ENCODE measurements around the gene MSI2.

MSI2 gene

DNA sequence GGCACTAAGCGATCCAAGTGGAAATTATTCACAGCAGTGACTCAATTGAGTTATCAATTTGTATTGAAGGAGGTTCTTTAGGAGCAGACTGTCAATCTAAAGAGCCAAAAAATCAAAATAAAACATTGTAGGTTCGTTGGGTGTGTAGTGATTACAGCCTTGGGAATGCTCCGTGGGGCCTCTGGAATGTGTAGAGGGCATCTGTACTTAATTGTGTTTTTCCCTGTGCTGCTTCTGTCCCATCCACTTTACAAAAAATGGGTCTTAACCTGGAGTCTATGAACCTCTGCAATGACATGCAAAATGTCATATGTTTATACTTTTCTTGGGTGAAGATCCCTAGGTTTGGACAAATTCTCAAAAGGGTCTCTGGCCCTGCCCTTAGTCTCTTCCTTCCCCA, 273.7 kb downstream of the MSI2 start:
- H3K18ac ChIP-seq (ENCODE audit: low read length), result no peak overlapping the region
- no peak overlapping the region for H4K12ac ChIP-seq (ENCODE audit: low read depth, low read length)
- no peak overlapping the region for H2BK12ac ChIP-seq (ENCODE audit: low read length)
- no peak overlapping the region for H2BK120ac ChIP-seq (ENCODE audit: insufficient read depth, low read length, poor library complexity)
- no peak overlapping the region for H3K23ac ChIP-seq (ENCODE audit: low read length)
- H3K9me3 ChIP-seq (ENCODE audit: insufficient read depth, low read depth, low read length), result no peaks in the 10 kb centered on the region
- no peaks in the 10 kb centered on the region for H3K27me3 ChIP-seq (ENCODE audit: insufficient read depth, low read length)
- WGBS (ENCODE audit: extremely low coverage, insufficient coverage, insufficient read length), result no CpG with 5 or more reads among the region's 3 CpGs
- H3K9ac ChIP-seq (ENCODE audit: low read length), result no peak overlapping the region
- peak overlapping the region; percentile 18 for H2BK5ac ChIP-seq (ENCODE audit: low read depth, low read length, poor library complexity)
- no peak overlapping the region for H2AK5ac ChIP-seq (ENCODE audit: low read length)
- H4K8ac ChIP-seq (ENCODE audit: low read depth, low read length), result no peak overlapping the region
- H3K4me2 ChIP-seq (ENCODE audit: low read length), result peak overlapping the region; percentile 2
- H4K91ac ChIP-seq (ENCODE audit: low read depth, low read length), result peak overlapping the region; percentile 70
- H3K4ac ChIP-seq (ENCODE audit: low read depth, low read length), result no peak overlapping the region
- H3K27ac ChIP-seq (ENCODE audit: low read depth, low read length), result peak overlapping the region; percentile 80
- H3K79me1 ChIP-seq (ENCODE audit: low read length), result peaks cover 37% of the 10 kb centered on the region
- DNase-seq, result no peak
- H2AFZ ChIP-seq (ENCODE audit: insufficient read depth, low read length, poor library complexity), result no peak overlapping the region
- peaks cover 6% of the 10 kb centered on the region for H3K79me2 ChIP-seq (ENCODE audit: control insufficient read depth, insufficient read depth, low read length, poor library complexity)
- H3K4me3 ChIP-seq (ENCODE audit: low read depth, low read length), result no peak overlapping the region
- H3K14ac ChIP-seq (ENCODE audit: low read length), result no peak overlapping the region
- H3K4me1 ChIP-seq (ENCODE audit: control insufficient read depth in 1 of 2, insufficient read depth in 2 of 2, low read length in 2 of 2), result peaks cover 44 to 50% of the 10 kb centered on the region in 2 experiments
- peaks cover 3 to 4% of the 10 kb centered on the region in 2 experiments for H3K36me3 ChIP-seq (ENCODE audit: control insufficient read depth in 1 of 2, insufficient read depth in 2 of 2, low read length in 2 of 2)

DNA sequence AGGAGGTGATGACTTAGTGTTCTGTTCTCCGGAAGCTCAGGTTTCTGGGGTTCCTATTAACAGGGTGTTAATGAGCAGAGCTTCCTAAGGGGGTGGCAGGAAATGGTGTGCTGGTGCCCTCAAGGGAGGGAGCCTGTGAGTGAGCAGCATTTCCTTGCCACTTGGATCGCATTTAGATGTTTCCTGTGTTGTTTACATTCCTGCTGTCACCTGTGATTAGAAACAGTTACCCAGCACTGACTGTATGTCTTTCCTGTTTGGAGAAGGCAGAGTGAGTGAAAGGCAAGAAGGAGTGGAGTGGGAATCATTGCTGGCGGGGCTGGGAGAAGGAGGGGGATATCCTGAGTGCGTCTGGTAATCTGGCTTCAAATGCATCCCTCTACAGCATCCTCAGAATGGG, 274.2 kb downstream of the MSI2 start:
- Histone ChIP-seq H4K91ac (ENCODE audit: low read depth, low read length) (no peak overlapping the region), H3K27ac (ENCODE audit: low read depth, low read length) (peak overlapping the region; percentile 80), H3K4me1 (ENCODE audit: control insufficient read depth in 1 of 2, insufficient read depth in 2 of 2, low read length in 2 of 2) (peaks cover 49 to 53% of the 10 kb centered on the region in 2 experiments), H3K23ac (ENCODE audit: low read length) (no peak overlapping the region), H2AK5ac (ENCODE audit: low read length) (no peak overlapping the region), H3K4me2 (ENCODE audit: low read length) (peak overlapping the region; percentile 2), H4K12ac (ENCODE audit: low read depth, low read length) (no peak overlapping the region), H4K8ac (ENCODE audit: low read depth, low read length) (no peak overlapping the region), H3K79me2 (ENCODE audit: control insufficient read depth, insufficient read depth, low read length, poor library complexity) (peaks cover 6% of the 10 kb centered on the region), H3K9ac (ENCODE audit: low read length) (no peak overlapping the region), H3K79me1 (ENCODE audit: low read length) (peaks cover 39% of the 10 kb centered on the region), H2BK120ac (ENCODE audit: insufficient read depth, low read length, poor library complexity) (no peak overlapping the region), H3K36me3 (ENCODE audit: control insufficient read depth in 1 of 2, insufficient read depth in 2 of 2, low read length in 2 of 2) (peaks cover 3 to 4% of the 10 kb centered on the region in 2 experiments), H3K4me3 (ENCODE audit: low read depth, low read length) (no peak overlapping the region), H2BK12ac (ENCODE audit: low read length) (no peak overlapping the region), H3K4ac (ENCODE audit: low read depth, low read length) (no peak overlapping the region), H2AFZ (ENCODE audit: insufficient read depth, low read length, poor library complexity) (no peak overlapping the region), H2BK5ac (ENCODE audit: low read depth, low read length, poor library complexity) (no peak overlapping the region), H3K27me3 (ENCODE audit: insufficient read depth, low read length) (no peaks in the 10 kb centered on the region), H3K18ac (ENCODE audit: low read length) (no peak overlapping the region), H3K14ac (ENCODE audit: low read length) (no peak overlapping the region), H3K9me3 (ENCODE audit: insufficient read depth, low read depth, low read length) (no peaks in the 10 kb centered on the region)
- WGBS (ENCODE audit: extremely low coverage, insufficient coverage, insufficient read length), result no CpG with 5 or more reads among the region's 4 CpGs
- DNase-seq, result no peak

DNA sequence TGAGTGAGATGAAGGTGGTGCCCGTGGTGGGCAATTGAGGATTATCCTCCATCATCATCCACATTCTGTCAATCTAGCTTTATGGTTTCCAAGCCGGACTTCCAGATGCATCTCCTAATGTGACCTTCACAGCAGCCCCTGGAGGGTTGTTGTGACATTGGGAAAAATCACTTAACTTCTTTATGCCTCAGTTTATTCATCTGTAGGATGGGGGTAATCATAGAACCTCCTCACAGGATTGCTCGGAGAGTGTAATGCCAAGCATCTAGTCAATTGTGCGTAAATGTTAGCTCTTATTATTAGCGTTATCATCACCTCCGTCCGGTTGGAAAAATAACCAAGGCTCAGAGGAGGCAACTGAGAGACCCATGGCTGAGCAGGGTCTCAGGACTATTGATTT, 274.8 kb downstream of the MSI2 start:
- Histone ChIP-seq H4K12ac (ENCODE audit: low read depth, low read length) (no peak overlapping the region), H2BK120ac (ENCODE audit: insufficient read depth, low read length, poor library complexity) (peak overlapping the region; percentile 47), H3K27me3 (ENCODE audit: insufficient read depth, low read length) (no peaks in the 10 kb centered on the region), H3K18ac (ENCODE audit: low read length) (peak overlapping the region; percentile 45), H2BK12ac (ENCODE audit: low read length) (peak overlapping the region; percentile 47), H3K4me1 (ENCODE audit: control insufficient read depth in 1 of 2, insufficient read depth in 2 of 2, low read length in 2 of 2) (peaks cover 50 to 53% of the 10 kb centered on the region in 2 experiments), H3K79me2 (ENCODE audit: control insufficient read depth, insufficient read depth, low read length, poor library complexity) (peaks cover 6% of the 10 kb centered on the region), H2AK5ac (ENCODE audit: low read length) (peak overlapping the region; percentile 24), H2AFZ (ENCODE audit: insufficient read depth, low read length, poor library complexity) (no peak overlapping the region), H3K79me1 (ENCODE audit: low read length) (peaks cover 39% of the 10 kb centered on the region), H4K91ac (ENCODE audit: low read depth, low read length) (peak overlapping the region; percentile 9), H3K9ac (ENCODE audit: low read length) (no peak overlapping the region), H3K27ac (ENCODE audit: low read depth, low read length) (peak overlapping the region; percentile 55), H3K4ac (ENCODE audit: low read depth, low read length) (peak overlapping the region; percentile 9), H2BK5ac (ENCODE audit: low read depth, low read length, poor library complexity) (peak overlapping the region; percentile 41), H3K4me3 (ENCODE audit: low read depth, low read length) (no peak overlapping the region), H3K4me2 (ENCODE audit: low read length) (no peak overlapping the region), H4K8ac (ENCODE audit: low read depth, low read length) (no peak overlapping the region), H3K9me3 (ENCODE audit: insufficient read depth, low read depth, low read length) (no peaks in the 10 kb centered on the region), H3K36me3 (ENCODE audit: control insufficient read depth in 1 of 2, insufficient read depth in 2 of 2, low read length in 2 of 2) (peaks cover 3 to 4% of the 10 kb centered on the region in 2 experiments), H3K14ac (ENCODE audit: low read length) (peak overlapping the region; percentile 33), H3K23ac (ENCODE audit: low read length) (no peak overlapping the region)
- no CpG with 5 or more reads among the region's 7 CpGs for WGBS (ENCODE audit: extremely low coverage, insufficient coverage, insufficient read length)
- DNase-seq, result no peak

DNA sequence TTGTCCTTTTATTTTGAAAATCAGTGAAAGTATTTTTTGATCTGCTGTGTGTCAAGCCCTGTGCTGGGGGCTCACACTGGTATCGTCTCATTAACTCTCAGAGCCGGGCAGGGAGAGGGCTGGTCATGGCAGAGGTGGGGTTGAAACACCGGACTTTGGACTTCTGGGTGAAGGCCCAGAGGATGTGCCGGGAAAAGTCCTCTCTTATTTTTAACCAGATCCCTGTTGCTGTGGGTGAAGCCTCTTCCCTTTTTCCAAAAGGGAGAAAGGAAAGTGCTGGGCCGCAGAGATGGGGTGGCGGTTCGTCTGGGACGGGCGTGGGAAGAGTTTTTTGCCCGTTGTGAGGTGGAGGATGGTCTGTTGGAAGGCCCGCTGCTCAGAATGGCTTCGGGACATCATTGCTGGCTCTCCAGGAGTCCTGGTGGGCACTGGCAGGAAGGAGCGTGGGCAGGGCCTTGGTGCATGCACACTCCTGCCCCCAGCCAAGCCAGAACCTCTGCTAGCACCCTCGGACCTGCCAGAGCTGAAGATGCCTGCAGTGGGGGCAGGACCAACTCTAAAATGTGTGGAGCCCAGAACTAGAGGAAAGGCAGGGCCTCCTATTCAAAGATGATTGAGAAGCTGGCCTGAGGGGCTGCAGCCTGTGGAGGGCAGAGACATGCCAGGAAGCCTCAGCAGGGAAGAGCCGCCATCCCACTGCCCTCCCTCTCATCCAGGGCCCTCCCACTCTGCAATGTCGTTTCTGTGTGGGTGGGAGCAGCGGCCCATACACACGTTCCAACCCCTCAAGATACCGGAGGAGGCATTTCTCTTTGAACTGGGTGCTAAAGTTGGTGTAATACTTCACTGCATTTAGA, 275.6 kb downstream of the MSI2 start:
- H3K4me1 ChIP-seq (ENCODE audit: control insufficient read depth in 1 of 2, insufficient read depth in 2 of 2, low read length in 2 of 2), result peaks cover 50 to 53% of the 10 kb centered on the region in 2 experiments
- H3K9ac ChIP-seq (ENCODE audit: low read length), result no peak overlapping the region
- H3K79me1 ChIP-seq (ENCODE audit: low read length), result peaks cover 39% of the 10 kb centered on the region
- H3K4me3 ChIP-seq (ENCODE audit: low read depth, low read length), result no peak overlapping the region
- H3K14ac ChIP-seq (ENCODE audit: low read length), result peak overlapping the region; percentile 3
- peak overlapping the region; percentile 1 for H3K4ac ChIP-seq (ENCODE audit: low read depth, low read length)
- peak overlapping the region; percentile 9 for H2BK12ac ChIP-seq (ENCODE audit: low read length)
- no peaks in the 10 kb centered on the region for H3K9me3 ChIP-seq (ENCODE audit: insufficient read depth, low read depth, low read length)
- H4K8ac ChIP-seq (ENCODE audit: low read depth, low read length), result peak overlapping the region; percentile 0
- H4K91ac ChIP-seq (ENCODE audit: low read depth, low read length), result peak overlapping the region; percentile 9
- peak overlapping the region; percentile 18 for H2AFZ ChIP-seq (ENCODE audit: insufficient read depth, low read length, poor library complexity)
- H2AK5ac ChIP-seq (ENCODE audit: low read length), result peak overlapping the region; percentile 1
- DNase-seq, result no peak
- peak overlapping the region; percentile 24 for H3K27ac ChIP-seq (ENCODE audit: low read depth, low read length)
- H3K18ac ChIP-seq (ENCODE audit: low read length), result peak overlapping the region; percentile 1
- H3K36me3 ChIP-seq (ENCODE audit: control insufficient read depth in 1 of 2, insufficient read depth in 2 of 2, low read length in 2 of 2), result peaks cover 3 to 4% of the 10 kb centered on the region in 2 experiments
- H2BK5ac ChIP-seq (ENCODE audit: low read depth, low read length, poor library complexity), result peak overlapping the region; percentile 8
- H4K12ac ChIP-seq (ENCODE audit: low read depth, low read length), result no peak overlapping the region
- H3K4me2 ChIP-seq (ENCODE audit: low read length), result no peak overlapping the region
- H3K27me3 ChIP-seq (ENCODE audit: insufficient read depth, low read length), result no peaks in the 10 kb centered on the region
- peaks cover 6% of the 10 kb centered on the region for H3K79me2 ChIP-seq (ENCODE audit: control insufficient read depth, insufficient read depth, low read length, poor library complexity)
- no peak overlapping the region for H3K23ac ChIP-seq (ENCODE audit: low read length)
- WGBS (ENCODE audit: extremely low coverage, insufficient coverage, insufficient read length), result no CpG with 5 or more reads among the region's 19 CpGs
- H2BK120ac ChIP-seq (ENCODE audit: insufficient read depth, low read length, poor library complexity), result peak overlapping the region; percentile 5
